Thoracic aorta (tissue), 2 donors: ENCODE measurements around the gene ZNF750. TPM values are rescaled to one million over a fixed set of nuclear protein-coding genes. Genes with fewer than 3 reads are reported as not detected.

Experiments
- ATAC-seq: fragments of 150-250 bp; one replicate; pipeline ENCODE4 v1.8.0; 2017; ENCODE audit warnings: low read depth; ENCODE audit not compliant: insufficient number of reproducible peaks, low FRiP score
- DNase-seq: peaks from one replicate; pipeline ENCODE4 v3.0.0-alpha.2; 2020; ENCODE audit warnings: low spot score
- H3K27ac ChIP-seq, 2 donors: fragments of 200-600 bp; sonication (generic); 1 replicate in 1 of 2; 2 replicates in 1 of 2; pipeline ENCODE4 v1.5.1; 2016; ENCODE audit warnings: mild to moderate bottlenecking in 2 of 2, moderate library complexity in 2 of 2
- H3K27me3 ChIP-seq: fragments of 200-600 bp; sonication (generic); replicated peaks from 2 replicates; pipeline ENCODE4 v1.6.0; 2016; ENCODE audit warnings: mild to moderate bottlenecking; ENCODE audit not compliant: insufficient read depth
- H3K36me3 ChIP-seq: fragments of 200-600 bp; sonication (generic); one replicate; pipeline ENCODE4 v1.5.1; 2016
- H3K4me1 ChIP-seq, 2 donors: fragments of 200-600 bp; sonication (generic); 1 replicate in 1 of 2; 2 replicates in 1 of 2; pipeline versions ENCODE4 v1.5.1 to v1.6.0; 2016; ENCODE audit warnings: low read depth in 2 of 2, mild to moderate bottlenecking in 1 of 2; ENCODE audit not compliant: control insufficient read depth in 1 of 2
- H3K4me3 ChIP-seq: fragments of 200-600 bp; sonication (generic); 2 replicates; pipeline ENCODE4 v1.5.1; 2016; ENCODE audit warnings: mild to moderate bottlenecking
- H3K9me3 ChIP-seq: fragments of 200-600 bp; sonication (generic); 2 replicates; pipeline ENCODE4 v1.5.1; 2016
- total RNA-seq, 2 donors: library from RNA; depleted of rRNA; stranded (reverse); fragments of >200 nt; gene quantifications; one replicate each; pipeline versions ENCODE4 v1.1.0 to v1.2.3, GENCODE V29; 2016
- TF ChIP-seq, protein P1 (sequence below): fragments of 200-600 bp; sonication (generic); IDR thresholded peaks from one replicate; pipeline ENCODE4 v1.5.1; 2019; ENCODE audit warnings: antibody characterized with exemption

ZNF750 gene
- not detected for total RNA-seq

DNA sequence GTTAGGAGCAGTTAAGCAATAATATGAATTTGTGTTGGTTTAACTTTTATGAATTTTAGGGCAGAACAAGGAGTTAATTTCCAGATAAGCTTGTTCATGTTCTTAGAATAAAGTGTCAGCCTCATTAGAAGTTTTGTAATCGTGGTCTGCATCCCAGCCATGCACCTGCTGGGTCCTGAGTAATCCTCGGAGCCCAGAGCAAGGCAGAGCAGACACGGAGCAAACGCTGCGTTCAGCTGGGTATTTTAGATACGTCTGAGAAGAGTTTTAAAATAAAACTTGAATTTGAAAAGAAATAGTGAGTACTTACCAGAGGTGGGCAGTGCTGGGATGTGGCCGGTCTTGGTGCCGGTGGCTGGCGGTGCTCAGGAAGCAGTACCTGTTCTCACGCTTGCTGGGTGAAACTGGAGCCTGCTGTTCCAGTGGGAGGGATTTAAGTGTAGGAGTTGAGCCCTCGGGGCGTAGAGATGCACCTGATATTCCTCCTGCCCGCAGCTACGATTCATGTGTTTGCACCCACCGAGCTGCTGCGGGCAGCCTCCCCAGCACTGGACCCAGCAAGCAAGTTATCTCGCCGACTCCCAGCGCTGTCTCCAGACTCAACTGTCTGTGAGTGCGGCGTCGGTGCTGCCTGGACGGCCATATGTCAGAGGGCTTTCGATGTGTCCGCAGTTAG lies at the start of gene ZNF750:
ZNF750 (minus strand) TSS at position 406 of the 676 bp plus-strand sequence. CDS start 7,568 bp downstream, outside the sequence.
- ATAC-seq (no peak), DNase-seq (no peak)
- TF ChIP-seq, protein P1, sequence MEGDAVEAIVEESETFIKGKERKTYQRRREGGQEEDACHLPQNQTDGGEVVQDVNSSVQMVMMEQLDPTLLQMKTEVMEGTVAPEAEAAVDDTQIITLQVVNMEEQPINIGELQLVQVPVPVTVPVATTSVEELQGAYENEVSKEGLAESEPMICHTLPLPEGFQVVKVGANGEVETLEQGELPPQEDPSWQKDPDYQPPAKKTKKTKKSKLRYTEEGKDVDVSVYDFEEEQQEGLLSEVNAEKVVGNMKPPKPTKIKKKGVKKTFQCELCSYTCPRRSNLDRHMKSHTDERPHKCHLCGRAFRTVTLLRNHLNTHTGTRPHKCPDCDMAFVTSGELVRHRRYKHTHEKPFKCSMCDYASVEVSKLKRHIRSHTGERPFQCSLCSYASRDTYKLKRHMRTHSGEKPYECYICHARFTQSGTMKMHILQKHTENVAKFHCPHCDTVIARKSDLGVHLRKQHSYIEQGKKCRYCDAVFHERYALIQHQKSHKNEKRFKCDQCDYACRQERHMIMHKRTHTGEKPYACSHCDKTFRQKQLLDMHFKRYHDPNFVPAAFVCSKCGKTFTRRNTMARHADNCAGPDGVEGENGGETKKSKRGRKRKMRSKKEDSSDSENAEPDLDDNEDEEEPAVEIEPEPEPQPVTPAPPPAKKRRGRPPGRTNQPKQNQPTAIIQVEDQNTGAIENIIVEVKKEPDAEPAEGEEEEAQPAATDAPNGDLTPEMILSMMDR, result no peak
- H3K36me3 ChIP-seq, result no peaks in the 10 kb centered on the region
- H3K4me3 ChIP-seq, result no peak within 1 kb of the TSS
- no peaks in the 10 kb centered on the region for H3K27me3 ChIP-seq
- no peaks in the 10 kb centered on the region for H3K9me3 ChIP-seq
- no peak within 1 kb of the TSS for H3K27ac ChIP-seq
- H3K4me1 ChIP-seq, result no peaks in the 10 kb centered on the region

DNA sequence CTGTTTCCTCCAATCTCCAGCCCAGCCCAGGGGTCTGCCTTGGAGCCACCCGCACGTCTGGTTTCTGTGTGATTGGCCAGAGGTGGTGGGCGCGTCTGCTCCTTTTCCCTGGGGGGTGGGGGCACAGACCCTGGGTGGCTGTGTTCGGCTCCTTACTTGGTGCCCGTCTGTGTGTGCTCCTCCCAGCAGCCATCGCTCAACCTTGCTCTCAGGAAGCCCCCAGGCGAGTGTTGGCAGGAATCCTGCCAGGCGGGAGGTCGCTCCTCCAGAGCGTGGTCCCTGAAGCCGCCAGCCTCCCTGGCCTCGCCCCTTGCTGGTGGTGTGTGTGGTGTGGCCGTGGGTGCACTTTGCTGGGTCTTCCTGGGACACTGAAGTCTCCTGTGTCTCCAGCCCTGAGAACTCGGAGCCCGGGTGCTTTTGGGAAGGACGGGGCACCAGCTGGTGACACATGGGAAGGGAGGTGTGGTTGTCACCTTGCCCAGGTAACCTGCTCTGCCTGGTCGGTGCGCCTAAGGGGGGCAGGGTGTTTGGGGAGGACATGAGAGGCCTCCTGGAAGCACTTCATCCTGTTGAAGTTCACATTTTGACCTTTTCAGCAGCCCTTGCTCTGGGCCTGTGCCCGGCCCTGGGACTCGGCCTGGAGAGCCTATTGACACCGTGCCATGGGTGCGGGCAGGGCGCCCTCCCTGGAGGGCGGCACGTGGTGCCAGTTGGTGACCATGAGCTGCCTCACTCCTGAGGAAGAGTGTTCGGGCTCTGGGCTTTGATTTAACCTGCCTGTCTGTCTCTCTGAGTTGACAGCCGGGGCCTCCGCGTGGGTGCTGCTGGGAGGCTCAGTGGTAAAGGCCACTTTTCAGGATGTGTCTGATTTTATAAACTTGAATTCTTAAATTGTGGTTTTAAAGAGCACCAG lies 49.0 kb upstream of the ZNF750 start:
- no peaks in the 10 kb centered on the region for H3K9me3 ChIP-seq
- DNase-seq, result no peak
- no peaks in the 10 kb centered on the region for H3K36me3 ChIP-seq
- ATAC-seq, result no peak
- no peak overlapping the region for H3K4me3 ChIP-seq
- no peaks in the 10 kb centered on the region for H3K27me3 ChIP-seq
- peaks cover 0 to 9% of the 10 kb centered on the region in 2 donors for H3K4me1 ChIP-seq
- no peak overlapping the region for H3K27ac ChIP-seq
- TF ChIP-seq, protein P1, result no peak

DNA sequence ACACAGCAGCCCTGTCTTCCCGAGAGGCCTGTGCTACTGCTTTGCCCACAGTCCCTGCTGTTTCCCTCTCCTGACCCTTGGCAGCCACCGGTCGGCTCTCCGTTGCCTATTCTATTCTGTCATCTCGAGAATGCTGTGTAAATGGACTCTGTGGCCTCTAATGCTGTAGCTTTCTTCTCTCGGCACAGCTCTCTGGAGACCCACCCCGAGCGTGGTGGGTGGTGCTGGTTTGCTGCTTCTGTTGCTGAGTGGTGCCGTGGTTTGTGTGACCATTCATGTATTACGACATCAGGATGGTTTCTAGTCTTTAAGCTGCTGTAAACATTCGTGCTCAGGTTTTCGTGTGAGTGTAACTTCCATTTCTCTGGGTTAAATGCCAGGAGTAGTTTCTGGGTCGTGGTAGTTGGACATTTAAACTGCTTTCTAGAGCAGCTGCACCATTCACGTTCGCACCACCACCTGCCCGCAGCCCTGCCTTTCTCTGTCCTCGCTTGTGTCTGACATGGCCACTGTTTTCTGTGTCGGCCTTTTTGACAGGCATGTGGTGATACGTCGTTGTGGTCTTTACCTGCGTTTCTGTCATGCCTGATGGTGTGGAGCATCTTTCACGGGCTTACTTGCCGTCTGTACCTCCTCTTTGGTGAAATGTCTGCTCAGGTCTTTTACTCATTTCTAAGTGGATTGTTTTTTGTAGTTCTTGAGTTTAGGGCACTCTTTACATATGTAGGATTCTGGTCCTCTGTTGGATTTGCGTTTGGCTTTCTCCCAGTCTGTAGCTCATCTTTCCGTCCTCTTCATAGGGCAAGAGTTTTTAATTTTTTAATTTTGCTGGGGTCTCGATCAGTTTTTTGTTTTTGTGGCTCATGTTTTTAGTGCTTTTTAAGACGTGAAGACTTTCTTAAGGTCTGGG lies 47.7 kb upstream of the ZNF750 start:
- Histone ChIP-seq H3K4me3 (no peak overlapping the region), H3K27ac (no peak overlapping the region), H3K4me1 (peaks cover 0 to 9% of the 10 kb centered on the region in 2 donors), H3K36me3 (no peaks in the 10 kb centered on the region), H3K27me3 (no peaks in the 10 kb centered on the region), H3K9me3 (no peaks in the 10 kb centered on the region)
- no peak for ATAC-seq
- no peak for DNase-seq
- TF ChIP-seq, protein P1, result no peak

GRCh38 chr17:82884970-82885353 lies 45.1 kb upstream of the ZNF750 start:
- H3K4me1 ChIP-seq, result peaks cover 6 to 21% of the 10 kb centered on the region in 2 donors
- no peaks in the 10 kb centered on the region for H3K9me3 ChIP-seq
- H3K27ac ChIP-seq, result no peak overlapping the region
- TF ChIP-seq, protein P1, result no peak
- no peaks in the 10 kb centered on the region for H3K36me3 ChIP-seq
- DNase-seq, result no peak
- no peaks in the 10 kb centered on the region for H3K27me3 ChIP-seq
- no peak for ATAC-seq
- H3K4me3 ChIP-seq, result no peak overlapping the region
